AG04449 (cell line): Measurements from ENCODE around the gene SNCB.

ENCODE experiments used
- CTCF ChIA-PET: fragments of 350-600 bp; formaldehyde crosslinking; extraction: SDS; loops from one replicate; lab custom pipeline; 2021; ENCODE audit warnings: antibody characterized with exemption; lab: Yijun Ruan, JAX
- POLR2A ChIA-PET: fragments of 400-600, 350-600 bp; formaldehyde crosslinking; extraction: SDS; loops from one replicate; lab custom pipeline; 2020; ENCODE audit warnings: antibody characterized with exemption, inconsistent platforms; lab: Yijun Ruan, JAX
- DNase-seq: peaks from one replicate; pipeline ENCODE4 v3.0.0-alpha.2; 2010; ENCODE audit warnings: low read depth, low spot score
- H3K4me3 ChIP-seq: 2 replicates; pipeline ENCODE4 v1.5.1; 2011; ENCODE audit warnings: low read depth, mild to moderate bottlenecking, control low read depth, low read length
- CTCF ChIP-seq: IDR thresholded peaks from one replicate; pipeline ENCODE4 v1.5.1; 2011; ENCODE audit warnings: mild to moderate bottlenecking, moderate library complexity, low read length, control low read depth, inconsistent platforms; ENCODE audit not compliant: insufficient read depth; ENCODE audit errors: missing control alignments

SNCB gene

GRCh38 chr5:176578391-176578808, 51.9 kb downstream of the SNCB start:
- TF ChIP-seq CTCF = peak; percentile 60
- ChIA-PET POLR2A (no interaction called here), CTCF (interaction anchor here (1.0 to 2.9 kb wide), 15 partner anchors 8 to 162 kb away, joined by 3 to 12 read pairs (median 5); partner anchors contain the start of genes CLTB and TSPAN17)
- no peak for DNase-seq
- H3K4me3 ChIP-seq = no peak overlapping the region

- TF ChIP-seq CTCF = no peak
- ChIA-PET POLR2A (no interaction called here), CTCF (interaction anchor here (1.0 to 1.9 kb wide), 6 partner anchors 10 to 161 kb away, joined by 3 to 7 read pairs (median 4); partner anchors contain the start of genes CLTB and TSPAN17)
- no peak for DNase-seq
- no peak overlapping the region for H3K4me3 ChIP-seq
Observed at GRCh38 chr5:176577312-176578176, 52.8 kb downstream of the SNCB start.

- CTCF ChIA-PET = interaction anchor here (0.6 to 6.9 kb wide), 4 partner anchors 10 to 159 kb away, joined by 3 to 66 read pairs (median 24); partner anchors contain the start of gene CLTB
- TF ChIP-seq CTCF = no peak
- DNase-seq = no peak
- no peak overlapping the region for H3K4me3 ChIP-seq
- POLR2A ChIA-PET = no interaction called here
Observed at GRCh38 chr5:176575488-176576422, 54.6 kb downstream of the SNCB start.

- ChIA-PET POLR2A (no interaction called here), CTCF (interaction anchor here (0.7 to 6.9 kb wide), 9 partner anchors 10 to 159 kb away, joined by 3 to 66 read pairs (median 12); partner anchors contain the start of genes CLTB, RNF44 and TSPAN17)
- no peak for DNase-seq
- H3K4me3 ChIP-seq = no peak overlapping the region
- TF ChIP-seq CTCF = no peak
Observed at GRCh38 chr5:176575066-176575465, 55.3 kb downstream of the SNCB start.

- POLR2A ChIA-PET = no interaction called here
- TF ChIP-seq CTCF = no peak
- no peak overlapping the region for H3K4me3 ChIP-seq
- DNase-seq = no peak
- CTCF ChIA-PET = interaction anchor here (0.9 to 6.9 kb wide), 23 partner anchors 9 to 158 kb away, joined by 3 to 66 read pairs (median 7); partner anchors contain the start of genes CLTB, EIF4E1B, RNF44 and SNCB
Observed at GRCh38 chr5:176574297-176574591, 56.1 kb downstream of the SNCB start.
